SH-SY5Y (cell line): ENCODE measurements around the gene C9orf85.

ENCODE experiments used
- GATA2 ChIP-seq: IDR thresholded peaks from 2 replicates; pipeline ENCODE4 v1.6.1; 2011; ENCODE audit warnings: mild to moderate bottlenecking, low read depth, low read length
- GATA3 ChIP-seq: IDR thresholded peaks from 2 replicates; pipeline ENCODE4 v1.6.1; 2011; ENCODE audit warnings: low read depth, mild to moderate bottlenecking, low read length, moderate library complexity

Gene C9orf85

GRCh38 chr9:71955300-71955915 lies 44.0 kb downstream of the C9orf85 start:
- no peak for TF ChIP-seq GATA2
- no peak for TF ChIP-seq GATA3

GRCh38 chr9:71962328-71962727 lies 50.9 kb downstream of the C9orf85 start:
- TF ChIP-seq GATA2, result no peak
- TF ChIP-seq GATA3, result no peak

- TF ChIP-seq GATA2 (no peak), GATA3 (no peak)
These were observed 54.0 kb downstream of the C9orf85 start for GRCh38 chr9:71965403-71965802.

GRCh38 chr9:71966601-71967000 lies 55.2 kb downstream of the C9orf85 start:
- TF ChIP-seq GATA3, result no peak

GRCh38 chr9:71968541-71969090 lies 57.2 kb downstream of the C9orf85 start:
- no peak for TF ChIP-seq GATA2
- no peak for TF ChIP-seq GATA3

GRCh38 chr9:71975833-71976232 lies 64.4 kb downstream of the C9orf85 start:
- TF ChIP-seq GATA2 (no peak), GATA3 (no peak)

GRCh38 chr9:71977003-71977402 lies 65.6 kb downstream of the C9orf85 start:
- TF ChIP-seq GATA2 (no peak), GATA3 (no peak)

GRCh38 chr9:71980266-71981190 lies 69.1 kb downstream of the C9orf85 start:
- TF ChIP-seq GATA3, result no peak
- TF ChIP-seq GATA2, result no peak

GRCh38 chr9:71981944-71982343 lies 70.5 kb downstream of the C9orf85 start:
- TF ChIP-seq GATA3 (no peak), GATA2 (no peak)

GRCh38 chr9:71984403-71984802 lies 73.0 kb downstream of the C9orf85 start:
- TF ChIP-seq GATA3, result no peak
- TF ChIP-seq GATA2, result no peak

- no peak for TF ChIP-seq GATA3
- TF ChIP-seq GATA2, result no peak
These were observed 73.4 kb downstream of the C9orf85 start for GRCh38 chr9:71984831-71985281.

- TF ChIP-seq GATA3, result no peak
- TF ChIP-seq GATA2, result no peak
These were observed 74.0 kb downstream of the C9orf85 start for GRCh38 chr9:71985297-71985911.

GRCh38 chr9:71986900-71987299 lies 75.5 kb downstream of the C9orf85 start:
- no peak for TF ChIP-seq GATA2
- no peak for TF ChIP-seq GATA3
